Naive thymus-derived CD4-positive, alpha-beta T cell (primary cell): ENCODE results near the gene HTT. TPM values are rescaled to one million over a fixed set of nuclear protein-coding genes. Genes with fewer than 3 reads are reported as not detected.

Source experiments
- ATAC-seq: fragments of 150-1000 bp; cut with Tn5 transposase; 2 replicates; pipeline ENCODE4 v1.10.0; 2021; ENCODE audit warnings: mild to moderate bottlenecking, moderate library complexity
- CTCF ChIA-PET: fragments of 350-600 bp; sonication (Branson Sonifier 250); formaldehyde crosslinking; loops from one replicate; lab custom pipeline; 2021; ENCODE audit warnings: antibody characterized with exemption; lab: Charles Lee
- POLR2A ChIA-PET: fragments of 350-600 bp; sonication (Branson Sonifier 250); formaldehyde crosslinking; loops from one replicate; lab custom pipeline; 2021; ENCODE audit warnings: antibody characterized with exemption, inconsistent platforms; lab: Charles Lee
- DNase-seq, 9 donors: peaks; one replicate each; pipeline versions ENCODE4 v3.0.0 to v3.0.0-alpha.2; 2020 to 2022; ENCODE audit warnings: mixed read lengths in 1 of 9
- H3K27ac ChIP-seq: one replicate; pipeline ENCODE4 v1.7.0; 2013; ENCODE audit warnings: mild to moderate bottlenecking, low read depth, low read length, moderate library complexity
- H3K27me3 ChIP-seq, 2 donors: one replicate each; pipeline ENCODE4 v1.7.0; 2013; ENCODE audit warnings: low read length in 2 of 2, mild to moderate bottlenecking in 2 of 2, moderate library complexity in 2 of 2; ENCODE audit not compliant: control insufficient read depth in 2 of 2, insufficient read depth in 2 of 2
- H3K36me3 ChIP-seq, 3 experiments: 1 replicate in 2 of 3; 2 replicates in 1 of 3; pipeline ENCODE4 v1.7.0; 2013; ENCODE audit warnings: low read length in 3 of 3, mild to moderate bottlenecking in 3 of 3, moderate library complexity in 1 of 3; ENCODE audit not compliant: insufficient read depth in 3 of 3, control insufficient read depth in 2 of 3
- H3K4me1 ChIP-seq, 2 donors: one replicate each; pipeline ENCODE4 v1.7.0; 2013; ENCODE audit warnings: low read length in 2 of 2, mild to moderate bottlenecking in 2 of 2, moderate library complexity in 1 of 2; ENCODE audit not compliant: control insufficient read depth in 2 of 2, insufficient read depth in 2 of 2
- H3K4me3 ChIP-seq: 2 replicates; pipeline ENCODE4 v1.7.0; 2013; ENCODE audit warnings: mild to moderate bottlenecking, low read length
- H3K9me3 ChIP-seq, 3 experiments: 1 replicate in 2 of 3; 2 replicates in 1 of 3; pipeline ENCODE4 v1.7.0; 2013; ENCODE audit warnings: low read length in 3 of 3; ENCODE audit not compliant: control insufficient read depth in 2 of 3
- H3K27ac Mint-ChIP-seq, 9 donors: one replicate each; pipeline ENCODE4 v1.8.0; 2020 to 2022; ENCODE audit warnings: mixed read lengths in 9 of 9, mild to moderate bottlenecking in 8 of 9, moderate library complexity in 5 of 9, inconsistent platforms in 2 of 9
- H3K27me3 Mint-ChIP-seq, 5 donors: one replicate each; pipeline ENCODE4 v1.8.0; 2021 to 2022; ENCODE audit warnings: mixed read lengths in 5 of 5, mild to moderate bottlenecking in 1 of 5
- H3K36me3 Mint-ChIP-seq, 5 donors: one replicate each; pipeline ENCODE4 v1.8.0; 2020 to 2022; ENCODE audit warnings: mixed read lengths in 5 of 5, mild to moderate bottlenecking in 3 of 5, inconsistent platforms in 1 of 5
- H3K4me1 Mint-ChIP-seq, 7 donors: one replicate each; pipeline ENCODE4 v1.8.0; 2020 to 2022; ENCODE audit warnings: mixed read lengths in 7 of 7, mild to moderate bottlenecking in 3 of 7, inconsistent platforms in 1 of 7
- H3K4me3 Mint-ChIP-seq, 10 donors: one replicate each; pipeline ENCODE4 v1.8.0; 2020 to 2022; ENCODE audit warnings: mild to moderate bottlenecking in 10 of 10, mixed read lengths in 10 of 10, moderate library complexity in 6 of 10, inconsistent platforms in 2 of 10
- H3K9me3 Mint-ChIP-seq, 11 donors: one replicate each; pipeline ENCODE4 v1.8.0; 2020 to 2022; ENCODE audit warnings: mixed read lengths in 11 of 11, mild to moderate bottlenecking in 4 of 11, inconsistent platforms in 1 of 11, moderate library complexity in 1 of 11
- intact Hi-C, 2 donors: fragments of 100-400 bp; cut with micrococcal nuclease; formaldehyde crosslinking; loops; one replicate each; pipeline ENCODE4 v1.15.1; 2023
- polyA plus RNA-seq, 2 donors: library from polyadenylated mRNA; unstranded; fragments of 300-500 nt; fragmentation: Illumina TruSeq; gene quantifications; one replicate each; pipeline ENCODE4 v1.2.3, GENCODE V29; 2021
- total RNA-seq, 6 experiments: library from RNA in 5 of 6; stranded (reverse) in 5 of 6; gene quantifications; 1 replicate in 5 of 6; 2 replicates in 1 of 6; pipeline ENCODE4 v1.2.3 and lab custom pipeline; 2021 to 2026

HTT gene
- total and polyA plus RNA-seq, 7 experiments from 2014 or later = 2.4 to 115 (median 71.6) TPM

GRCh38 chr4:3054169-3054759, 20.2 kb upstream of the HTT start:
- Mint-ChIP-seq H3K9me3 (peaks cover 0 to 23% (median 12%) of the 10 kb centered on the region in 11 donors), H3K27me3 (peaks cover 0 to 11% (median 0%) of the 10 kb centered on the region in 5 donors)

GRCh38 chr4:3059943-3060342, 14.5 kb upstream of the HTT start:
- H3K4me1 Mint-ChIP-seq = peaks cover 0 to 7% (median 0%) of the 10 kb centered on the region in 7 donors
- ATAC-seq (peak; percentile 69), DNase-seq (no peak)
- H3K4me3 Mint-ChIP-seq = no peak overlapping the region
- H3K36me3 Mint-ChIP-seq = peaks cover 0 to 24% (median 7%) of the 10 kb centered on the region in 5 donors
- peaks cover 0 to 8% (median 0%) of the 10 kb centered on the region in 5 donors for H3K27me3 Mint-ChIP-seq
- H3K27ac Mint-ChIP-seq = no peak overlapping the region
- H3K4me1 ChIP-seq = no peaks in the 10 kb centered on the region
- no peak overlapping the region for H3K4me3 ChIP-seq
- ChIA-PET POLR2A (no interaction called here), CTCF (no interaction called here)
- no peaks in the 10 kb centered on the region for H3K36me3 ChIP-seq
- H3K9me3 Mint-ChIP-seq = peaks cover 0 to 17% (median 8%) of the 10 kb centered on the region in 11 donors
- peaks cover 0 to 6% (median 0%) of the 10 kb centered on the region in 3 experiments for H3K9me3 ChIP-seq
- intact Hi-C loops = no loop called here
- no peaks in the 10 kb centered on the region for H3K27me3 ChIP-seq
- no peak overlapping the region for H3K27ac ChIP-seq

More at GRCh38 chr4:3054169-3054759, 20.2 kb upstream of the HTT start:
- Mint-ChIP-seq H3K4me3 (no peak overlapping the region), H3K27ac (no peak overlapping the region), H3K4me1 (peaks cover 0 to 4% (median 0%) of the 10 kb centered on the region in 7 donors), H3K36me3 (peaks cover 0 to 20% (median 11%) of the 10 kb centered on the region in 5 donors)
- POLR2A ChIA-PET = no interaction called here
- CTCF ChIA-PET = no interaction called here
- Histone ChIP-seq H3K4me1 (no peaks in the 10 kb centered on the region), H3K4me3 (no peak overlapping the region), H3K9me3 (peaks cover 0 to 6% (median 0%) of the 10 kb centered on the region in 3 experiments), H3K36me3 (no peaks in the 10 kb centered on the region), H3K27ac (no peak overlapping the region), H3K27me3 (no peaks in the 10 kb centered on the region)
- ATAC-seq (no peak), DNase-seq (no peak)
- intact Hi-C loops = no loop called here

- peaks cover 0 to 4% (median 0%) of the 10 kb centered on the region in 3 experiments for H3K9me3 ChIP-seq
- Mint-ChIP-seq H3K4me1 (peaks cover 0 to 7% (median 0%) of the 10 kb centered on the region in 7 donors), H3K27me3 (peaks cover 0 to 10% (median 0%) of the 10 kb centered on the region in 5 donors), H3K27ac (no peak overlapping the region), H3K9me3 (peaks cover 0 to 15% (median 7%) of the 10 kb centered on the region in 11 donors), H3K36me3 (peaks cover 0 to 23% (median 2%) of the 10 kb centered on the region in 5 donors), H3K4me3 (no peak overlapping the region)
- H3K4me3 ChIP-seq = no peak overlapping the region
- CTCF ChIA-PET = no interaction called here
- H3K27me3 ChIP-seq = no peaks in the 10 kb centered on the region
- H3K36me3 ChIP-seq = no peaks in the 10 kb centered on the region
- intact Hi-C loops = no loop called here
- DNase-seq = no peak
- ATAC-seq = no peak
- POLR2A ChIA-PET = no interaction called here
- no peak overlapping the region for H3K27ac ChIP-seq
- no peaks in the 10 kb centered on the region for H3K4me1 ChIP-seq
These were observed 13.5 kb upstream of the HTT start for GRCh38 chr4:3060946-3061345.

- DNase-seq (no peak), ATAC-seq (no peak)
- H3K4me3 Mint-ChIP-seq = no peak overlapping the region
- peaks cover 0 to 21% (median 0%) of the 10 kb centered on the region in 5 donors for H3K36me3 Mint-ChIP-seq
- peaks cover 0 to 9% (median 0%) of the 10 kb centered on the region in 11 donors for H3K9me3 Mint-ChIP-seq
- Histone ChIP-seq H3K36me3 (no peaks in the 10 kb centered on the region), H3K27ac (no peak overlapping the region), H3K9me3 (no peaks in the 10 kb centered on the region), H3K27me3 (no peaks in the 10 kb centered on the region), H3K4me3 (no peak overlapping the region), H3K4me1 (no peaks in the 10 kb centered on the region)
- H3K27ac Mint-ChIP-seq = no peak overlapping the region
- H3K4me1 Mint-ChIP-seq = peaks cover 0 to 7% (median 0%) of the 10 kb centered on the region in 7 donors
- intact Hi-C loops = no loop called here
- ChIA-PET CTCF (no interaction called here), POLR2A (no interaction called here)
- peaks cover 0 to 12% (median 0%) of the 10 kb centered on the region in 5 donors for H3K27me3 Mint-ChIP-seq
These were observed 12.0 kb upstream of the HTT start for GRCh38 chr4:3062471-3062870.

GRCh38 chr4:3065551-3065950, 8.9 kb upstream of the HTT start:
- ATAC-seq (no peak), DNase-seq (peak in 1 of 9 donors; percentile 4)
- Histone ChIP-seq H3K4me3 (no peak overlapping the region), H3K4me1 (no peaks in the 10 kb centered on the region), H3K27me3 (no peaks in the 10 kb centered on the region), H3K9me3 (no peaks in the 10 kb centered on the region), H3K27ac (no peak overlapping the region), H3K36me3 (no peaks in the 10 kb centered on the region)
- peaks cover 0 to 9% (median 0%) of the 10 kb centered on the region in 11 donors for H3K9me3 Mint-ChIP-seq
- peaks cover 0 to 7% (median 0%) of the 10 kb centered on the region in 5 donors for H3K27me3 Mint-ChIP-seq
- H3K4me1 Mint-ChIP-seq = peaks cover 0 to 5% (median 0%) of the 10 kb centered on the region in 7 donors
- POLR2A ChIA-PET = no interaction called here
- intact Hi-C loops = no loop called here
- CTCF ChIA-PET = interaction anchor here (0.8 kb wide), 1 partner anchor 34 kb away, joined by 4 read pairs; no protein-coding TSS in a partner anchor
- H3K27ac Mint-ChIP-seq = no peak overlapping the region
- no peak overlapping the region for H3K4me3 Mint-ChIP-seq
- H3K36me3 Mint-ChIP-seq = peaks cover 0 to 21% (median 0%) of the 10 kb centered on the region in 5 donors

GRCh38 chr4:3066836-3067400, 7.6 kb upstream of the HTT start:
- Histone ChIP-seq H3K36me3 (no peaks in the 10 kb centered on the region), H3K4me3 (no peak overlapping the region), H3K27me3 (no peaks in the 10 kb centered on the region), H3K27ac (no peak overlapping the region), H3K9me3 (no peaks in the 10 kb centered on the region), H3K4me1 (no peaks in the 10 kb centered on the region)
- ChIA-PET CTCF (no interaction called here), POLR2A (interaction anchor here (0.6 kb wide), 1 partner anchor 335 kb away, joined by 3 read pairs; no protein-coding TSS in a partner anchor)
- H3K27me3 Mint-ChIP-seq = peaks cover 0 to 4% (median 0%) of the 10 kb centered on the region in 5 donors
- H3K4me3 Mint-ChIP-seq = no peak overlapping the region
- H3K36me3 Mint-ChIP-seq = peaks cover 0 to 17% (median 0%) of the 10 kb centered on the region in 5 donors
- no peak overlapping the region for H3K27ac Mint-ChIP-seq
- intact Hi-C loops = no loop called here
- H3K4me1 Mint-ChIP-seq = peaks cover 0 to 5% (median 0%) of the 10 kb centered on the region in 7 donors
- DNase-seq (no peak), ATAC-seq (no peak)
- H3K9me3 Mint-ChIP-seq = peaks cover 0 to 9% (median 0%) of the 10 kb centered on the region in 11 donors
